Osteoblast (primary cell): Measurements from ENCODE around the gene INSC. TPM values are rescaled to one million over a fixed set of nuclear protein-coding genes. Genes with fewer than 3 reads are reported as not detected.

ENCODE experiments used
- DNase-seq: peaks from one replicate; pipeline ENCODE4 v3.0.0; 2011; ENCODE audit warnings: low spot score, mixed read lengths; ENCODE audit not compliant: insufficient read length; ENCODE audit errors: missing footprints
- H2AFZ ChIP-seq: 2 replicates; pipeline ENCODE4 v1.6.0; 2011; ENCODE audit warnings: mild to moderate bottlenecking, low read length
- H3K27ac ChIP-seq: 2 replicates; pipeline ENCODE4 v1.5.1; 2011; ENCODE audit warnings: mild to moderate bottlenecking, low read depth, low read length, moderate library complexity
- H3K27me3 ChIP-seq: 2 replicates; pipeline ENCODE4 v1.6.0; 2012; ENCODE audit warnings: mild to moderate bottlenecking, control low read depth, inconsistent platforms, low read length, moderate library complexity; ENCODE audit not compliant: insufficient read depth
- H3K36me3 ChIP-seq: 2 replicates; pipeline ENCODE4 v1.5.1; 2011; ENCODE audit warnings: mild to moderate bottlenecking, low read length, control low read depth, moderate library complexity; ENCODE audit not compliant: insufficient read depth
- H3K4me1 ChIP-seq: 2 replicates; pipeline ENCODE4 v1.5.1; 2011; ENCODE audit warnings: mild to moderate bottlenecking, low read length, control low read depth, moderate library complexity; ENCODE audit not compliant: insufficient read depth
- H3K4me2 ChIP-seq: 2 replicates; pipeline ENCODE4 v1.6.0; 2011; ENCODE audit warnings: mild to moderate bottlenecking, low read length; ENCODE audit not compliant: insufficient read depth
- H3K4me3 ChIP-seq: fragments of 200-600 bp; sonication (generic); 3 replicates; pipeline ENCODE4 v1.5.1; 2012; ENCODE audit warnings: mild to moderate bottlenecking, low read length, inconsistent platforms; ENCODE audit not compliant: insufficient read depth
- H3K79me2 ChIP-seq: 2 replicates; pipeline ENCODE4 v1.6.0; 2012; ENCODE audit warnings: mild to moderate bottlenecking, low read length, control low read depth, inconsistent platforms; ENCODE audit not compliant: insufficient read depth
- H3K9me3 ChIP-seq: 2 replicates; pipeline ENCODE4 v1.5.1; 2011; ENCODE audit warnings: low read depth, low read length, control low read depth
- H4K20me1 ChIP-seq: 2 replicates; pipeline ENCODE4 v1.6.0; 2012; ENCODE audit warnings: mild to moderate bottlenecking, low read length, control low read depth; ENCODE audit not compliant: insufficient read depth
- total RNA-seq: library from RNA; depleted of rRNA; stranded (reverse); fragments of >200 nt; gene quantifications from 2 replicates; pipeline ENCODE4 v1.2.3, GENCODE V29; 2012
- TF ChIP-seq, protein P1 (sequence below): IDR thresholded peaks from 2 replicates; pipeline ENCODE4 v1.5.1; 2011; ENCODE audit warnings: mild to moderate bottlenecking, low read depth, low read length, moderate library complexity; ENCODE audit errors: extremely low read depth

INSC gene
- total RNA-seq, 1 donor: 0.72 TPM

- H3K27me3 ChIP-seq: no peaks in the 10 kb centered on the region
- H3K36me3 ChIP-seq: no peaks in the 10 kb centered on the region
- H3K9me3 ChIP-seq: no peaks in the 10 kb centered on the region
- no peaks in the 10 kb centered on the region for H4K20me1 ChIP-seq
- peak; percentile 84 for DNase-seq
- H3K4me2 ChIP-seq: peak overlapping the region; percentile 54
- H3K4me3 ChIP-seq: no peak overlapping the region
- H3K79me2 ChIP-seq: no peaks in the 10 kb centered on the region
- H2AFZ ChIP-seq: no peak overlapping the region
- H3K4me1 ChIP-seq: peaks cover 50% of the 10 kb centered on the region
- TF ChIP-seq, protein P1, sequence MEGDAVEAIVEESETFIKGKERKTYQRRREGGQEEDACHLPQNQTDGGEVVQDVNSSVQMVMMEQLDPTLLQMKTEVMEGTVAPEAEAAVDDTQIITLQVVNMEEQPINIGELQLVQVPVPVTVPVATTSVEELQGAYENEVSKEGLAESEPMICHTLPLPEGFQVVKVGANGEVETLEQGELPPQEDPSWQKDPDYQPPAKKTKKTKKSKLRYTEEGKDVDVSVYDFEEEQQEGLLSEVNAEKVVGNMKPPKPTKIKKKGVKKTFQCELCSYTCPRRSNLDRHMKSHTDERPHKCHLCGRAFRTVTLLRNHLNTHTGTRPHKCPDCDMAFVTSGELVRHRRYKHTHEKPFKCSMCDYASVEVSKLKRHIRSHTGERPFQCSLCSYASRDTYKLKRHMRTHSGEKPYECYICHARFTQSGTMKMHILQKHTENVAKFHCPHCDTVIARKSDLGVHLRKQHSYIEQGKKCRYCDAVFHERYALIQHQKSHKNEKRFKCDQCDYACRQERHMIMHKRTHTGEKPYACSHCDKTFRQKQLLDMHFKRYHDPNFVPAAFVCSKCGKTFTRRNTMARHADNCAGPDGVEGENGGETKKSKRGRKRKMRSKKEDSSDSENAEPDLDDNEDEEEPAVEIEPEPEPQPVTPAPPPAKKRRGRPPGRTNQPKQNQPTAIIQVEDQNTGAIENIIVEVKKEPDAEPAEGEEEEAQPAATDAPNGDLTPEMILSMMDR: no peak
- H3K27ac ChIP-seq: peak overlapping the region; percentile 45
Measured at GRCh38 chr11:15123849-15124248, 9.1 kb downstream of the INSC start.

- no peaks in the 10 kb centered on the region for H4K20me1 ChIP-seq
- no peaks in the 10 kb centered on the region for H3K36me3 ChIP-seq
- peaks cover 50% of the 10 kb centered on the region for H3K4me1 ChIP-seq
- no peak overlapping the region for H3K27ac ChIP-seq
- TF ChIP-seq, protein P1: no peak
- H3K4me3 ChIP-seq: no peak overlapping the region
- no peaks in the 10 kb centered on the region for H3K27me3 ChIP-seq
- no peak for DNase-seq
- no peak overlapping the region for H3K4me2 ChIP-seq
- no peak overlapping the region for H2AFZ ChIP-seq
- H3K79me2 ChIP-seq: no peaks in the 10 kb centered on the region
- no peaks in the 10 kb centered on the region for H3K9me3 ChIP-seq
Measured at GRCh38 chr11:15124528-15124927, 9.8 kb downstream of the INSC start.

GRCh38 chr11:15127341-15127740 lies 12.6 kb downstream of the INSC start:
- H4K20me1 ChIP-seq: no peaks in the 10 kb centered on the region
- TF ChIP-seq, protein P1: no peak
- H3K79me2 ChIP-seq: no peaks in the 10 kb centered on the region
- H3K4me1 ChIP-seq: peaks cover 55% of the 10 kb centered on the region
- peak overlapping the region; percentile 27 for H3K27ac ChIP-seq
- peak overlapping the region; percentile 49 for H2AFZ ChIP-seq
- H3K4me2 ChIP-seq: peak overlapping the region; percentile 49
- no peak overlapping the region for H3K4me3 ChIP-seq
- H3K9me3 ChIP-seq: no peaks in the 10 kb centered on the region
- H3K36me3 ChIP-seq: no peaks in the 10 kb centered on the region
- DNase-seq: no peak
- H3K27me3 ChIP-seq: no peaks in the 10 kb centered on the region

DNA sequence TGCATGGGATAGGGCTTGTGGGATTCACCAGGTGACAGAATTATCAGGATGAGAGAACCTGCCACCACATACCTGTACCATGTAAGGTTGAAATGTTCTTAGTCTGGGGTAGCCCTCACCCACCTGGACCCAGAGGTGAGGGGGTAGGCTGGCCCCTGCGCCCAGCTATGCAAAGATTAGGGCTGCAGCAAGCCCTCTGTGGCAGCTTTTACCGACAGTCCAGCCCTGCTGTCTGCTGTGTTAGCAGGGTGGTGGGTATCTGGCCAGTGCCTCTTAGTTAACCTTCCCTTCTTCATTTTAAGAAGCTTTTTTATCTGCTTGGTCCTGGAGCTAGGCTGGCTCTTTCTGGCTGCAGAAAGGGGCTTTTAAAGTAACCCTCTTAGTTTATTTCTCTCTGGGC lies 13.9 kb downstream of the INSC start:
- H4K20me1 ChIP-seq: no peaks in the 10 kb centered on the region
- no peak overlapping the region for H3K4me2 ChIP-seq
- no peaks in the 10 kb centered on the region for H3K9me3 ChIP-seq
- DNase-seq: no peak
- H3K4me3 ChIP-seq: no peak overlapping the region
- peak overlapping the region; percentile 2 for H2AFZ ChIP-seq
- TF ChIP-seq, protein P1: no peak
- H3K27me3 ChIP-seq: no peaks in the 10 kb centered on the region
- H3K79me2 ChIP-seq: no peaks in the 10 kb centered on the region
- H3K36me3 ChIP-seq: no peaks in the 10 kb centered on the region
- peaks cover 46% of the 10 kb centered on the region for H3K4me1 ChIP-seq
- H3K27ac ChIP-seq: no peak overlapping the region
